D721Med (cell line): ENCODE data around the gene BCL7C.

ENCODE experiments used
- DNase-seq: peaks from one replicate; pipeline ENCODE4 v3.0.0; 2011; ENCODE audit warnings: low spot score; ENCODE audit not compliant: insufficient read length
- FAIRE-seq: peaks from 2 replicates; lab custom pipeline; 2011; peaks lifted over from hg19 to GRCh38; lab: Jason Lieb, UNC
- CTCF ChIP-seq: IDR thresholded peaks from 2 replicates; pipeline ENCODE4 v1.5.1; 2012; ENCODE audit warnings: mild to moderate bottlenecking, control low read depth; ENCODE audit not compliant: insufficient read depth; ENCODE audit errors: missing control alignments

BCL7C gene

GRCh38 chr16:30921459-30921747 lies 27.5 kb upstream of the BCL7C start:
- DNase-seq = no peak
- no peak for TF ChIP-seq CTCF
- no peak for FAIRE-seq

- FAIRE-seq (no peak), DNase-seq (no peak)
- TF ChIP-seq CTCF = no peak
Observed at GRCh38 chr16:30920891-30921290, 27.0 kb upstream of the BCL7C start.

GRCh38 chr16:30918614-30919013 lies 24.7 kb upstream of the BCL7C start:
- FAIRE-seq (no peak), DNase-seq (no peak)
- TF ChIP-seq CTCF = no peak

GRCh38 chr16:30914830-30915229 lies 21.0 kb upstream of the BCL7C start:
- no peak for FAIRE-seq
- no peak for TF ChIP-seq CTCF
- DNase-seq = no peak

GRCh38 chr16:30912794-30913412 lies 19.0 kb upstream of the BCL7C start:
- DNase-seq (no peak), FAIRE-seq (no peak)
- no peak for TF ChIP-seq CTCF

GRCh38 chr16:30910427-30911029 lies 16.7 kb upstream of the BCL7C start:
- no peak for FAIRE-seq
- no peak for DNase-seq
- no peak for TF ChIP-seq CTCF

GRCh38 chr16:30907064-30907463 lies 13.2 kb upstream of the BCL7C start:
- TF ChIP-seq CTCF = no peak
- DNase-seq (no peak), FAIRE-seq (no peak)
